NOMO-1 (cell line): ENCODE results near the gene MPP1.
"Not testable (repeated sequence)": the region's sequence is repeated elsewhere in the genome, so short reads cannot be mapped to it uniquely, and the experiment has no call there.

Experiments used
- DNase-seq, 2 experiments: peaks; one replicate each; lab custom pipeline; 2025; ENCODE audit not compliant: unreplicated experiment in 2 of 2; lab: John Stamatoyannopoulos, UW

MPP1 gene

DNA sequence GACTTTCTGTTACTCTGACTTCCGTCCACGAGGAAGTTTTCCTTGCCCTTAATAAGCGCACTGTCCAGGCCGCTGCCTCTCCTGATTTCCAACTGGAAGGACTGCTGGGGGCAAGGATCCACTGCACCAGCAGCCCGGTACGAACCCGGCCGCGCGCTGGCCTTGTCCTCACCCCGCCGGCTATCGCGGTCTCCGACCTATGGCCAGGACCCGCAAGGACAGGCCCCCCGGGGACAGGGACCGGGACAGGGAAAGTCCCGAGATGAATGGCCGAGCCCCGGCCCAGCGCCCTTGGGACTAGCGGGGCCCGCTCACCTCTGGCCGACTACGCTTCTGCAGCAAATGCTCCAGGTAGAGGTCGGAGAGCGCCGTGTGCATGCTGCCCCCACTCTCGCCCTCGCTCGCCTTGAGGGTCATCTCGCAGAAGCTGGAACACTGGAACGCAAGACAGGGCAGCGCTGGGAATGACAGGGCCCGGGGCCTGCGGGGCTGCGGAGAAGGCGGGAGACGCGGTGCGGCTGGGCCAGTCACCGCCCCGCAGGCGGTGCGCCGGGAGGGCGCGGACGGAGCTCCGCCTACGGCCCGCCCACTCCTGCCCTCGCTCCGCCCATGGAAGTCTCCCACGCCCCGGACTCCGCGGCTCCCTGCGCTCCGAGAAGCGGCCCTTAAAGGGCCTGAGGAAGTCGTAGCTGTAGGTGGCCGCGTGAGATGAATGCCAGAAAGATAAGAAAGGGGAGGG is at the start of gene MPP1:
Gene MPP1 (minus strand): TSS at position 529 of the 739 bp plus-strand sequence. CDS start 112 bp downstream, at position 417.
- DNase-seq: peak; percentile 44 to 77

DNA sequence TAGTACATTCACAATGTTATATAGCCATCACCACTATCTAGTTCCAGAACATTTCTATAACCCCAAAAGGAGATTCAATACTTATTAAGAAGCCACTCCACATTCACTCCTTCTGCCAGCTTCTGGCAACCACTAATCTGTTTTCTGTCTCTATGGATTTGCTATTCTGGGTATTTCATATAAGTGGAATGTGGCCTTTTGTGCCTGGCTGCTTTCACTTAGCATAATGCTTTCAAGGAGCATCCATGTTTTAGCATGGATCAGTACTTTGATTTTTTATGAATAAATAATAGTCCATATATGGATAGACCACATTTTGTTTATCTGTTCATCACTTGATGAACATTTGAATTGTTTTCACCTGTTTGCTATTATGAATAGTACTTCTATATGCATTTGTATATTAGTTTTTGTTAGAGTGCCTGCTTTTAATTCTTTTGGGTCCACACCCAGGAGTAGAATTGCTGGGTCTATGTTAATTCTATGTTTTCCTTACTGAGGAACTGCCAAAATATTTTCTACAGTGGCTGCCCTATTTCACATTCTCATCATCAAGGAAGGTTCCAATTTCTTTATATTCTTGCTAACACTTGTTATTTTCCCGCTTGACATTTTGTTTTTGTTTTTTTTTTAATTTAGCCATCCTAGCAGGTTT is 45.8 kb upstream of the MPP1 start:
- DNase-seq: no peak

- DNase-seq: peak; percentile 27 to 54
Observed at GRCh38 chrX:154840856-154841255, 35.6 kb upstream of the MPP1 start.

DNA sequence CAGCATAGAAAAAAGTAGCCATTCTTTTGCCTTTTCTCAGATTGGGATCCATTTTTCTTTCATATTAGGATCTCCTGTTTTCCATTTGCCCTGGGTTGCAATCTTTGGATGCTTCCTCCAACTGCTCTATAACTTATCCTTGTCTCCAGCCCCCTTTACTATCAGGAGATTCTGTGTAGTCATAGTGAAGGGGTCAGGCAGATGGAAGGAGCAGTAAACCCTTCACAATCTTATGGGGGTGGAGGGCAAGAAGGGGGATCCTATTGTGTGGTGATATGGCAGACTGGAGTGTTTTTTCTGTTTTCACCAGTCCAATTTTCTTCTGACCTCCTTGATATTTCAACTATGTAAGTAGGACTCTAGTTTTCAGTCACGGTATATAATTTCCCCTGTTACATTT is 30.9 kb upstream of the MPP1 start:
- DNase-seq: no peak

GRCh38 chrX:154834562-154834961 is 29.3 kb upstream of the MPP1 start, which contains the start of gene SMIM9:
SMIM9 (minus strand) TSS chrX:154834662; CDS start chrX:154830856, 3,806 bp downstream.
- no peak for DNase-seq

DNA sequence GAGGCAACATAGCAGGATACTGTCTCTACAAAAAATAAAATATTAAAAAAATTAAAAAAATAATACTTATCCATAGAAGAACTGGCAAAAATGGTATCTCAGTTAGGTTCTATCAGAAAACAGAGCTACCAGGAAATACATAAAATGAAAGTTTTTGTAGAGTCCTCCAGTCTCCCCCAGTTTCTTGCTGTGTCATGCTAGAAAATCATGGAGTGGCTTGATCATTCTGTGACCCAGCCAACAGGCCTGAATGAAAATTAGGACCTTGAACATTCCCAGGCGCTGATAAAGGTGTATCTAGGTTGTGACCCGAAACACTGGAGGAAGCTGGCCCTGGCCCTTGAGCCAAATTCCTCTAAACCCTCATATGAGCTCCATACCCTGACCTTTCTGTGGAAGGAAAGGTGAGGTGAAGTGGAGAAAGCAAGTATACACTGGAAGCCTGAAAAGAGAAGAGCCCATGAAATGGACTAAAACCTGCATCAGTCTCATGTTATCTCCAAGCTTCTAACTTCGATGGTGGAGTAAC is 28.5 kb upstream of the MPP1 start:
- no peak for DNase-seq

DNA sequence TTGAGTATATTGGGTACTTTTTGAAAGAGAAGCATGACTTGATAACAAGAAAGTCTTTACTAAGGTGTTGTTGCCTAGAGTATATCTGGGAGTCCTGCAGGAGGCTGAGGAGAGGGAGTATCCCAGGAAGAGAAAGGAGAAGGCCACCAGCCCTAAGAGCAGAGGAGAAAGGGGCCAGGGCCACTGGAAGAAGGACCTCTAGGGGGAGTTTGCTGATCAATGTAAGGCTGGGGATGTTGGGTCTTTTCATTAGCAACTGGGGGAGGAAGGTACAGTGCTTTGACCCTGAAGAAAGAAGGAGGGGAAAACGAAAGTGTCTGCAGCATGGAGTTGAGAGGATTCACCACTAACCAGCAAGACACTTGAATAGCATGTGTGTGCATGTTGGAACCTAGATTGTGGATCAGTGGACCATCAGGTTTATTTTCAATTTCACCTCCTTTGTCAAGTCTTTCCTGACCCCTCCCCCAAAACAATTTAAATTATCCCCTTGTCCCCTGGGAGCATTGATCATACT is 24.7 kb upstream of the MPP1 start:
- no peak for DNase-seq

GRCh38 chrX:154829134-154829533 is 23.8 kb upstream of the MPP1 start:
- DNase-seq: no peak

DNA sequence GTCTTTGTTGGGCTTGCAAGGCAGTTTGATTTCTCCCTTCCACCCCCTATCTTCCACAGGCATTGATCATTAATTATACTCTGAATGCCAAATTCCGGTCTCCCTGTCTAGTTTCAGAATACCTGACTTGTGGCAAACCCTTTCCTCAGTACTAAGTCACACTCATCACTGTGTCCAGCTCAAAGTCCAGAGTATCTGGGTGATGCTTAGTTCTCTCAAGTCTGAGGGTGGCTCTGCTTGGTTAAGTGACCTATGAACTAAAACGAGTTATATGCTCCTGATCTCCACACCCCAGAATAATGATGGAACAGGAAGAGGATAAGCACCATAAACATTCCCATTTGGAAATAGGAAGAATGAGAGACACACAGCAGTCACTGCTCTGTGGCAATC is 22.7 kb upstream of the MPP1 start:
- no peak for DNase-seq

DNA sequence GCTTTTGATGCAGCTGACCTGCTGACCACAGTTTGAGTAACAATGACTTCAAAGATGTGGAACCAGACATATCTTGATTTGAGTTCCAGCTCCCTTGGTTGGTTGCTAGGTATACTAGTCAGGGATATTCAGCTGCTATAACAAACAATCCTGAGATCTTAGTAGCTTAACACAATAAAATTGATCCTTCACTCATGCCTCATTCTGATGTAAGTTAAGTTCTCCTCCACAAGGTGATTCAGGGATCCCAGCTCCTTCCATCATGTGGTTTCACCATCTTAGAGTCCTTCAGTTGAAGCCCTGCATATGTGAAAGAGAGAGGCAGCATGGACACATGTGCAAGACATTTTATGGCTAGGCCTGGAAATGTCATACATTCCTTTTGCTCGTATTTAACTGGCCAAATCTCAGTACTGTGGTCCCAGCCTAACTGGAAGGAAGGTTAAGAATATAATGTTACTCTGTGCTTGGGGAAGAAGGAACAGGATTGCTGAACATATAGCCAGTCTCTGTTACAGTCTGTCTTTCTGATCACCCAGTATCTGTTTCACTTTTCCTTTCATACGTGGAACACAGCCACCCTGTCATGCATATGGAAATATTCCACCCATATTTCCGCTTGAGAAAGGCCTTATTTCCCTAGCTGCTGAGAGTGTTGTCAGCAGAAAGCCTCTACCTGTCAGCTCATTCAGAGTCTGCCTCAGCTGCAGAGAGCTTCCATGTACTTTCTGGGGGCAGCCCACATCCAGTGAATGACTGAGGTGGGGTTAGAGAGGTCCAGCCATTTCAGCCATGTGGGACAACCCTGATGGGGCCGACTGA is 22.1 kb upstream of the MPP1 start:
- DNase-seq: peak in 1 of 2 experiments; percentile 41

DNA sequence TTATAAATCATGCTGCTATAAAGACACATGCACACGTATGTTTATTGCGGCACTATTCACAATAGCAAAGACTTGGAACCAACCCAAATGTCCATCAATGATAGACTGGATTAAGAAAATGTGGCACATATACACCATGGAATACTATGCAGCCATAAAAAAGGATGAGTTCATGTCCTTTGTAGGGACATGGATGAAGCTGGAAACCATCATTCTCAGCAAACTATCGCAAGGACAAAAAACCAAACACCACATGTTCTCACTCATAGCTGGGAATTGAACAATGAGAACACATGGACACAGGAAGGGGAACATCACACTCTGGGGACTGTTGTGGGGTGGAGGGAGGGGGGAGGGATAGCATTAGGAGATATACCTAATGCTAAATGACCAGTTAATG is 20.3 kb upstream of the MPP1 start:
- not testable (repeated sequence) for DNase-seq

DNA sequence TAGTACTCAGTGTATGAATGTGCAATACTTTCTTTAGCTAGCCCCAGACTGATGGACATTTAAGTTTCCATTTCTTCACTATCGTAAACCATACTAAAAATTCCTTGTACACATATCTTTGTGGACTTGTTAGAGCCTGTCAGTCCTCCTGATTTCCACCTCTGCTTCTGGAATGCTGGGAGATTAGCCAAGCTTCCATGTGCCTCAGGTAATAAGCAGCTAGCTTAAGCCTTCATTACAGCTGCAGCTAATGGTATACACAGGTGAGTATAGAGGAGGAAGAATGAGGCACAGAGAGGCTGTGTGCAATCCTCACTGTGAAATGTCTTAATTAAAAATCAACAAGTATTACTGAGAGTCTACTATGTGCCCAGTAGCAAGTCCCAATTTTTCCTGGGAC is 19.4 kb upstream of the MPP1 start:
- DNase-seq: no peak

- no peak for DNase-seq
Observed at GRCh38 chrX:154822029-154822428, 16.7 kb upstream of the MPP1 start.

GRCh38 chrX:154821523-154821922 is 16.2 kb upstream of the MPP1 start:
- no peak for DNase-seq

DNA sequence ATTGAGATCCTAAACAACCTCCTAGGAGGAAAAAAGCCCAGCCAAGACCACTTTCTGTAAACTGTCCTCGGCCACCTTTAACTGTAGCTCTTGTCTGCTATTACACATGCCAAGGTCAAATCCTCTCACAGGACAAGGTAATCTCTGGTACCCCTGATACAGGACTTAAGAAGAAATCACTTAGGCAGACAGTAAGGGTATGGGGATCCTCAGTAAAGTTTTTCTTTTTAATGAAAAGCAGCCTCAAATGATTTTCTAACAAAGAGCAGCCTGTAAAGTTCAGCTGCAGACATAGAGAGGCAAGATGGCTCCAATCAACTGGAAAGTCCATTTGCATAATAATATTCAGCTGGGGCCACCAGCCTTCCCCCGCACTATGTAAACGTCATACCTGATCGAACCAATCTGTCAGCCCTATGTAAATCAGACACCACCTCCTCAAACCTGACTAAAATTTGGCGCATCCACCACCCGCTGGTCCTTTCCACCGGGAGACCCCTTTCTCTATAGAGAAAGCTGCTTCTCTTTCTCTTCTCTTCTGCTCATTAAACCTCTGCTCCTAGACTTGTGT is 14.6 kb upstream of the MPP1 start:
- no peak for DNase-seq

DNA sequence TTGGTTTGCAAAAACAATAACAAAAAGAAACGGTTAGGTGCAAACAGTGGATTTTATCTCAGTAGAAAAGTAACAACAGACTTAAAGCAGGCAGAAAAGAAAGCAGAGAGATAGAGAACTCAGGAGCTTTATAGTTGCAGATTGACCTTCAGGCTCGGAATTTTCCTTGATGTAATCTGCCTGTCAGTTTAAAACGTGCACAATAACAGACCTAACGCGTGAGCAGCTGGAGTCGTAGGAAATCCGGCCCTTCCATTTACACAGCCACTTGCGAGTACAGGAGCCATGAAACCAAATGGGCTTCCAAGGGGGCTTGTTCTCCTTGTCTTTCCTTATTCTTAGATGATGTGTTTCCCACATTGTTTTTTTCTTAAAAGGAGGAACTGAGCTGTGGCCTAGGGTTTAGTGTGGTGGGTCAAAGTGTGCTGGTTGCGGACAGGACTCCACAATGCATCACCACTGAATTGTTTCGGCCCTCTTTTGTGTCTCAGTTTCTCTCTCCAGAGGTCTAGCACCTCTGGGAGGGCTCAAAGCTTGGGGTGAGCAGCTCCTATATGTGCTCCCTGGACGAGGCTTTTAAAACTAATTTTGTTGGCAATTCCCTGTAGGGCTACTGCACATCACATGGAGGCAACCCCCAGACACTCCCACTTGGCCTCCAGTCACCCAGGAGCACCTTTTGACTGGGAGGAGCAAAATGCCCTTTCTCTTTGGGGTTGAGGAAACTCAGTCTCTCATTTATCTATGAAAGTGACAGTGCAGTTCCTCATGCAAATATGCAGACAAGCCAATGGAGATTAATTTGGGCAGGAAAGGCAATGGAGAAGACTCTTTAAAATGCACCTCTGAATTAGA is 13.9 kb upstream of the MPP1 start:
- no peak for DNase-seq

- DNase-seq: not testable (repeated sequence)
Observed at GRCh38 chrX:154817048-154817618, 11.8 kb upstream of the MPP1 start.

- DNase-seq: not testable (repeated sequence)
Observed at GRCh38 chrX:154816326-154816898, 11.1 kb upstream of the MPP1 start.

- DNase-seq: no peak
Observed at GRCh38 chrX:154815274-154815818, 10.1 kb upstream of the MPP1 start.
